ENCODE measurements around the gene UQCR11.

GRCh38 chr19:1648459-1648849 lies 43.2 kb upstream of the UQCR11 start:
- TF ChIP-seq CTCF (IDR thresholded peaks at IDR 0.05; ENCODE audit: borderline replicate concordance, extremely low read depth, low read length, poor library complexity, severe bottlenecking) (no peak), EZH2 (IDR thresholded peaks at IDR 0.05; ENCODE audit: borderline replicate concordance, low read depth, low read length, severe bottlenecking) (no peak)

All from DND-41 (cell line).